Ascending aorta (tissue), 2 donors: ENCODE measurements around the gene WRAP53. TPM values are rescaled to one million over a fixed set of nuclear protein-coding genes. Genes with fewer than 3 reads are reported as not detected.

ENCODE experiments used
- DNase-seq, 2 donors: peaks; one replicate each; pipeline ENCODE4 v3.0.0-alpha.2; 2019; ENCODE audit warnings: low spot score in 2 of 2
- H3K27ac ChIP-seq, 2 donors: fragments of 200-600 bp; sonication (generic); one replicate each; pipeline ENCODE4 v1.5.1; 2016 to 2017; ENCODE audit warnings: mild to moderate bottlenecking in 1 of 2
- H3K27me3 ChIP-seq: fragments of 200-600 bp; sonication (generic); one replicate; pipeline ENCODE4 v1.5.1; 2017
- H3K36me3 ChIP-seq, 2 donors: fragments of 200-600 bp; sonication (generic); one replicate each; pipeline ENCODE4 v1.5.1; 2016
- H3K4me1 ChIP-seq, 2 donors: fragments of 200-600 bp; sonication (generic); one replicate each; pipeline ENCODE4 v1.5.1; 2016 to 2017; ENCODE audit warnings: mild to moderate bottlenecking in 1 of 2
- H3K4me3 ChIP-seq, 2 donors: fragments of 200-600 bp; sonication (generic); one replicate each; pipeline ENCODE4 v1.5.1; 2016 to 2017; ENCODE audit warnings: mild to moderate bottlenecking in 1 of 2
- H3K9me3 ChIP-seq, 2 donors: fragments of 200-600 bp; sonication (generic); one replicate each; pipeline ENCODE4 v1.5.1; 2016
- intact Hi-C: fragments of 100-400 bp; cut with DNase I; formaldehyde crosslinking; loops from one replicate; pipeline ENCODE4 v1.15.1; 2023
- total RNA-seq: library from RNA; depleted of rRNA; stranded (reverse); fragments of >200 nt; gene quantifications from one replicate; pipeline ENCODE4 v1.1.0, GENCODE V29; 2016
- TF ChIP-seq, protein P1 (sequence below), 3 experiments: fragments of 200-600 bp in 2 of 3; fragments of 450-650 bp in 1 of 3; sonication (generic) in 2 of 3; IDR thresholded peaks; one replicate each; pipeline ENCODE4 v1.5.1; 2016 to 2019; ENCODE audit warnings: antibody characterized with exemption in 3 of 3, mild to moderate bottlenecking in 1 of 3, moderate library complexity in 1 of 3

The WRAP53 gene
- total RNA-seq, 1 donor from 2014 or later = 1.5 TPM

DNA sequence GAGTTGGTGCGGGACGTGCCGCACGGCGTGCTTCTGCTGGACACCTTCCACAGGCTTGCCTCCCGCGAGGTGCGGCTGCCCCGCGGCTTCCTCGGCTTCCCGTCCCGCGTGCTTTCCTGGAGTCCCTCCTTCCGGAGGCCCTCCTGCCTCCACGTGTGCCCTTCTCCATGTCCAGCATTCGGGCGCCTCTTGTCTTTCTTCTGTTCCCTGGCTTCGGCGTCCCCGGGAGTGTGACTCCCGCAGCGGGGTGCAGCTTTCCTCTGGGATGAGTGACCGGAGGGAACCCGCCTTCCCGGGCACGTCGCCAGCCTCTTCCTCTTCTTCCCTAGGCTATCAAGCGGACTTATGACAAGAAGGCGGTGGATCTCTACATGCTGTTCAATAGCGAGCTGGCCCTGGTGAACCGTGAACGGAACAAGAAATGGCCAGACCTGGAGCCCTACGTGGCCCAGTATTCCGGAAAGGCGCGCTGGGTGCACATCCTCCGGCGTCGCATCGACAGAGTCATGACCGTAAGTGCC is 52.3 kb downstream of the WRAP53 start:
- Histone ChIP-seq H3K27me3 (no peaks in the 10 kb centered on the region), H3K4me1 (no peaks in the 10 kb centered on the region), H3K4me3 (no peak overlapping the region), H3K27ac (no peak overlapping the region), H3K36me3 (no peaks in the 10 kb centered on the region), H3K9me3 (no peaks in the 10 kb centered on the region)
- no peak for DNase-seq
- TF ChIP-seq, protein P1, sequence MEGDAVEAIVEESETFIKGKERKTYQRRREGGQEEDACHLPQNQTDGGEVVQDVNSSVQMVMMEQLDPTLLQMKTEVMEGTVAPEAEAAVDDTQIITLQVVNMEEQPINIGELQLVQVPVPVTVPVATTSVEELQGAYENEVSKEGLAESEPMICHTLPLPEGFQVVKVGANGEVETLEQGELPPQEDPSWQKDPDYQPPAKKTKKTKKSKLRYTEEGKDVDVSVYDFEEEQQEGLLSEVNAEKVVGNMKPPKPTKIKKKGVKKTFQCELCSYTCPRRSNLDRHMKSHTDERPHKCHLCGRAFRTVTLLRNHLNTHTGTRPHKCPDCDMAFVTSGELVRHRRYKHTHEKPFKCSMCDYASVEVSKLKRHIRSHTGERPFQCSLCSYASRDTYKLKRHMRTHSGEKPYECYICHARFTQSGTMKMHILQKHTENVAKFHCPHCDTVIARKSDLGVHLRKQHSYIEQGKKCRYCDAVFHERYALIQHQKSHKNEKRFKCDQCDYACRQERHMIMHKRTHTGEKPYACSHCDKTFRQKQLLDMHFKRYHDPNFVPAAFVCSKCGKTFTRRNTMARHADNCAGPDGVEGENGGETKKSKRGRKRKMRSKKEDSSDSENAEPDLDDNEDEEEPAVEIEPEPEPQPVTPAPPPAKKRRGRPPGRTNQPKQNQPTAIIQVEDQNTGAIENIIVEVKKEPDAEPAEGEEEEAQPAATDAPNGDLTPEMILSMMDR (IDR thresholded peaks at IDR 0.05) = no peak
- intact Hi-C loops = loop anchor here (5.0 kb wide), 1 partner anchor 247 kb away; no protein-coding TSS in a partner anchor

DNA sequence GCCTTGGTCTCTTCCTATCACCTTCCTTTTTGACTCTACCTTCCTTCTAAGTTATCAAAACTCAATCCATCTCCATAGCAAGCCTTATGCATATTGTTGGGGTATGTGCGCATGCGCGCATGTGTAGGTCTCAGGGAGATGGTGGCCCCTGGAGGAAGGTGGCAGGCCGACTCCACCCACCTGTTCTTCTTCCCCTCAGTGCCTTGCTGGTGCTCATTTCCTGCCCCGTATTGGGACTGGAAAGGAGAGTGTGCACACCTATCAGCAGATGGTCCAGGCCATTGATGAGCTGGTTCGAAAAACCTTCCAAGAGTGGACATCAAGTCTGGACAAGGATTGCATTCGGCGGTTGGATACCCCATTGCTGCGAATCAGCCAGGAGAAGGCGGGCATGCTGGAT is 54.5 kb downstream of the WRAP53 start:
- TF ChIP-seq, protein P1 (IDR thresholded peaks at IDR 0.05) = no peak
- Histone ChIP-seq H3K4me3 (no peak overlapping the region), H3K9me3 (no peaks in the 10 kb centered on the region), H3K4me1 (no peaks in the 10 kb centered on the region), H3K27me3 (no peaks in the 10 kb centered on the region), H3K27ac (no peak overlapping the region), H3K36me3 (no peaks in the 10 kb centered on the region)
- intact Hi-C loops = loop anchor here (1.0 to 5.0 kb wide), 3 partner anchors 80 to 245 kb away; no protein-coding TSS in a partner anchor
- no peak for DNase-seq

DNA sequence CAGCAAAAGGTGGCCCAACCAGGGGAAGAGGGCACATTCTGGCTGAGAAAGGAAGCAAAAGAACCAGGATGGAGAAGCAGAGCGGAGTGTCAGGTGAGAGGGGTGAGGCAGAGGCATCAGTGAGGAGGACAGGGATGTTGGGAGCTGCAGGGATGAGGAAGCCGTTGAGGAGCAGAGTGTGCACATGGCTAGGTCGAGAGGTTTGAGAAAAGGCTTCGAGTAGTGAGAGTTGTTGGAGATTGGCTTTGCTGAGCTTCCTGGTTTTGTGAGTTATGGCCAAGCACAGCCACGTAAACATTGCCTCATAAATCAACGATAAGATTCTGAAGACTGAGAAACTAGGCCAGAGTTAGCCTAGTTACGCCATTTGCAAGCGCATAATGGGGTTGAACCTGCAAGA is 56.1 kb downstream of the WRAP53 start:
- Histone ChIP-seq H3K36me3 (no peaks in the 10 kb centered on the region), H3K27ac (no peak overlapping the region), H3K9me3 (no peaks in the 10 kb centered on the region), H3K4me1 (no peaks in the 10 kb centered on the region), H3K27me3 (no peaks in the 10 kb centered on the region), H3K4me3 (no peak overlapping the region)
- intact Hi-C loops = loop anchor here (5.0 kb wide), 1 partner anchor 243 kb away; no protein-coding TSS in a partner anchor
- DNase-seq = no peak
- TF ChIP-seq, protein P1 (IDR thresholded peaks at IDR 0.05) = no peak

DNA sequence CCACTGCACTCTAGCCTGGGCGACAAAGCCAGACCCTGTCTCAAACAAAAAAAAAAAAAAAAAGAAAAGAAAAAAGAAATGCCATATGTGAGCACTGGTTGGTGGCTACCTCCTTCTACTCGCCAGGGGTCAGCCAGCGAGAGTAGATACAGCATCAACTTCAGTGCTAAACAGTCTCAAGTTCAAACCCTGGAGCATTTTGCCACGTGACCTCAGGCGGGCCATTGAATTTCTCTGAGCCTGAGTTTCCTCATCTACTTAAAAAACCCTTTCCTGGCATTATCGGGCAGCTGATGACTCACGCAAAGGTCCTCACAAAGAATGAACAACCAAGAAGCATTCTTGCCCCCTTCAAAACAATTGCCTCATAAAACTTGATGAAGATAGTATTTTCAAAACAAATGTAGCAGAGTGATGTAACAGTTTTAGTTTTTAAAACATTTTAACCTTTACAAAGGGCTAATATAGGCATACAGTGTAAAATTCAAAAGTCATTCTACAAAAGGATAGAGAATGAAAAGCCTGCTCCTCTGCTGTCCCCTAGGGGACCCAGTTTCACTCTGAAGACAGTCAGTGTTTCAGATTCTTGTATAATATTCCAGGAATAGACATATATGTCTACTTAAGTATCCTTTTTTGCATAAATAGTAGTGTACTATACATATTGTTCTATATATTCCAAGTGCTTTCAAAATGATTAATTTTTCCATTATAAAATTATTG is 57.6 kb downstream of the WRAP53 start:
- Histone ChIP-seq H3K4me1 (no peaks in the 10 kb centered on the region), H3K36me3 (no peaks in the 10 kb centered on the region), H3K4me3 (no peak overlapping the region), H3K27ac (no peak overlapping the region), H3K9me3 (no peaks in the 10 kb centered on the region), H3K27me3 (no peaks in the 10 kb centered on the region)
- intact Hi-C loops = no loop called here
- DNase-seq = peak in 1 of 2 donors; percentile 76
- TF ChIP-seq, protein P1 (IDR thresholded peaks at IDR 0.05) = no peak

DNA sequence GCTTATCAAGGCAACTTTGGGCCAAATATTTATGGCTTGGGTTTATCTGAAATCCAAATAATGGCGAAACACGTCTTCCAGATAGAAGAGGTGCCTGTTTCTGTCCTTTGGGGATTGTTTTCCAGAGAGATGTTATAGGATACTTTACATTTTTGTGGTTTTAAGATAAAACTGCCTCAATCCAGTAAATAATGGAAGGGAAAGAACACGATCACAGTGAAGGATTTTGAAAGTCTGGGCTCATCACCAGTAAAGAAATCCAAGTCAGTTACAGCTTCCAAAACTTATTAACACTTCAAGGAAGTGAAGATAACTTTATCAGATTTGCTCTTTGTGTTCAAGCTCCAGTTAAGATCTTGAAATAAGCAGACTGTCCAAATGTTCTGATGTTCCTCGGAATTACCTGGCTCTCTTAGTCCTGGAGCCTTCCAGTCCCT is 59.4 kb downstream of the WRAP53 start:
- Histone ChIP-seq H3K4me3 (no peak overlapping the region), H3K27ac (no peak overlapping the region)
- intact Hi-C loops = no loop called here

More for the DNA sequence above, 59.4 kb downstream of the WRAP53 start:
- DNase-seq = peak in 1 of 2 donors; percentile 19
- Histone ChIP-seq H3K9me3 (no peaks in the 10 kb centered on the region), H3K4me1 (no peaks in the 10 kb centered on the region), H3K27me3 (no peaks in the 10 kb centered on the region), H3K36me3 (no peaks in the 10 kb centered on the region)
- TF ChIP-seq, protein P1 (IDR thresholded peaks at IDR 0.05) = no peak
